ENCODE data around the gene RETNLB. TPM values are rescaled to one million over a fixed set of nuclear protein-coding genes. Genes with fewer than 3 reads are reported as not detected.

Gene RETNLB
- total RNA-seq (2022; extraction: Qiagen RNA extraction), result not detected in 5 replicates

DNA sequence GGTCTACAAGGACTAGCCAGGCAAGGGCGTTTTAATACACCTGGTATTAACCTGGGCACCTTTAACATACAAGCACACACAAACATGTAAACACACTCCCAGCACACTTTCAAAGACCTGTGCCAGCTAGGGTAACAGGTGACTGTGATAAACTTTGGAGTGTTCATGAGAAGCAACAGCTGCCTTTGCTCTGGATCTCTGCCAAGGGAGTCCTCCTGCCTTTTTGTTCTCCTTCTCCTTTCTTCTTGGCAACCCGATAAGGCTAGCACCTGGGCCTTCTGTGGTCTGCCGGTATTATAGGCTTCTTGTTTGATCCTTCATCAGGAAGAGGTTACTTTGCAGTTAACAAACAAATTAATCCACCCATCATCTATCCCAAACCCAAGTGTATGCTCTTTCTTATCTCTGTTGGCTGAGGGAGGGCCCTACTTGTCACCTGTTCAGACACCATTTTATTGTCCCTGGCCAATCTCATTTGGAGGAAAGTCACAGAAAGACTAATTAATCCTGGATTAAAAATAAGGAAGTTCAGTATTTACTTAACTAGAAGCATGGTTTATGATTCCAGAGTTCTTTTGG, at the start of gene RETNLB:
RETNLB (minus strand) TSS at position 7 of the 579 bp plus-strand sequence. CDS start 225 bp downstream, outside the sequence.

Other genes with a start within 250 kb of the RETNLB start
- gene MYH15, start 246.8 kb downstream of the RETNLB start, total RNA-seq (2022; extraction: Qiagen RNA extraction), result 0.17 to 0.26 TPM (median 0.19 TPM) in 5 replicates
- 16.7 to 22.4 TPM (median 21.2 TPM) in 5 replicates for gene CIP2A, start 168.0 kb downstream of the RETNLB start, total RNA-seq (2022; extraction: Qiagen RNA extraction)
- 3.9 to 5.0 TPM (median 4.1 TPM) in 5 replicates for gene DZIP3, start 167.7 kb downstream of the RETNLB start, total RNA-seq (2022; extraction: Qiagen RNA extraction)
- not detected in 5 replicates for gene TRAT1, start 65.4 kb upstream of the RETNLB start, total RNA-seq (2022; extraction: Qiagen RNA extraction)
- gene GUCA1C, start 196.5 kb upstream of the RETNLB start, total RNA-seq (2022; extraction: Qiagen RNA extraction), result not detected in 5 replicates

Measured in A549 treated with CORT108297 at 1 μM for 4 hours (cell line).